Smooth muscle cell of the pulmonary artery (primary cell): ENCODE results near the gene PCDHGA4. TPM values are rescaled to one million over a fixed set of nuclear protein-coding genes. Genes with fewer than 3 reads are reported as not detected.

Source experiments
- total RNA-seq: library from RNA; depleted of rRNA; stranded (reverse); fragments of >200 nt; gene quantifications from 2 replicates; pipeline ENCODE4 v1.2.3, GENCODE V29; 2014

PCDHGA4 gene
- 11.6 and 16.9 TPM in 2 replicates for total RNA-seq

DNA sequence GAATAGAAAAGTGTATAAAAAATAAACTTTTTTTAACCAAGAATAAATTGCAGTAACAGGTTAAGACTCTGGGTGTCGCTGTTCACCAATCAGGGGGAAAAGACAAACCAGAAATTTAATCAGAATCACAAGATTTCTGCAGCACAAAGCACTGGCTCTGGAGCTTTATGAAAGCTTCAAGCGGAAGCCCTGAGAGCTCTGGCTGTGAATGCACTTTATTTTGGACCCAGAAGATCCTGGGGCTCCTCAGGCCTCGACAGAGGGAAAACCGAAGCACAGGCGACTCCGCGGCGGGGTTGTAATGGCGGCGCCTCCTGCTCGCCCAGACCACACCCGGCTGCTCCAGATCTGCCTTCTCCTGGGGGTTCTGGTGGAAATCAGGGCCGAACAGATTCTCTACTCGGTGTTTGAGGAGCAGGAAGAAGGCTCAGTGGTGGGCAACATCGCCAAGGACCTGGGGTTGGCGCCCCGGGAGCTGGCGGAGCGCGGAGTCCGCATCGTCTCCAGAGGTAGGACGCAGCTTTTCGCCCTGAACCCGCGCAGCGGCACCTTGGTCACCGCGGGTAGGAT, at the start of gene PCDHGA4:
TSS of gene PCDHGA4 (plus strand) at position 122 of the 570 bp plus-strand sequence. CDS start at position 209, 87 bp downstream.

DNA sequence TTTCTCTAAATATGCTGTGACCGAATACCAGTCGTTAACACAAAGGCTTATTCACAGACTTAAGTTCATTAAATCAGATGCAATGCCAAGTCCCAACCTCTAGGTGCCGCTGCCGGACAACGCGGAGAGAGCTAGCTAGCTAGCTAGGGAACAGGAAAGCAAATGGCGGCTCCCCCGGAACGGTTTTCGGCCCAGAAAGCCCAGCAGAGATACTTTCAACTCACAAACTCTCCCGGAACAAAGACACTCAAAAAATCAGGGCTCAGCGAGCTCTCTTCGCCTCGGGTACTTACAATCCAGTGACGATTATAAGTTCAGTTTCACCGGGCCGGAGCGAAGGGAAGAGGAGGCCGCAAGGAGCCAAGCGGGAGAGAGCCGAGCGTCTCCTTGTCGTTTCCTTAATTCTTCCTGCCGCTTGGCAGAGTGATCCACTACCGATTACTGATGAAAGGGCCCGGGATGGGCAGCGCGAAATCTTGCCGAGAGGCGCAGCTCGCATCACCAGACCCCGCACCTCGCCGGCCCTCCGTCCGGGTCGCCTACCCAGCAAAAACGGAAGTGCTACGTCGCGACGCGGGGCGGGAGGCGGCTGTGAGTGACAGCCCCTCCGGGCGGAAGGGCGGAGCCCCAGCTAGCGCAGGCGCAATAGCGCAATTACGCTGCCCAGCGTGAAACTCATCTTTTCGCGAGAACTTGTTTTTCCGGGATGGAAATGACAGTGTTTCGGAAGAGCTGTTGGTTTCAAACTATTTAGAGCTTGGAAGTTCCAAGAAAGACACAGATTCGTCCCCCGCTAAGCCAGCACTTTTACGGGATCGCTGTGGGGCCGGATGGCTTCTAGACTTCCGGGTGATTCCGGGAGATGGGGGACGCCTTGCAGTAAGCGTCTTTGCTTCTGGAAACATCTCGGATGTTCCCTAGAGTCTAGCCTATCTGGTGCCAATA, 34.3 kb upstream of the PCDHGA4 start, which contains the start of gene TAF7:
TSS of gene TAF7 (minus strand) at position 560 of the 945 bp plus-strand sequence. CDS start 740 bp downstream, outside the sequence.

DNA sequence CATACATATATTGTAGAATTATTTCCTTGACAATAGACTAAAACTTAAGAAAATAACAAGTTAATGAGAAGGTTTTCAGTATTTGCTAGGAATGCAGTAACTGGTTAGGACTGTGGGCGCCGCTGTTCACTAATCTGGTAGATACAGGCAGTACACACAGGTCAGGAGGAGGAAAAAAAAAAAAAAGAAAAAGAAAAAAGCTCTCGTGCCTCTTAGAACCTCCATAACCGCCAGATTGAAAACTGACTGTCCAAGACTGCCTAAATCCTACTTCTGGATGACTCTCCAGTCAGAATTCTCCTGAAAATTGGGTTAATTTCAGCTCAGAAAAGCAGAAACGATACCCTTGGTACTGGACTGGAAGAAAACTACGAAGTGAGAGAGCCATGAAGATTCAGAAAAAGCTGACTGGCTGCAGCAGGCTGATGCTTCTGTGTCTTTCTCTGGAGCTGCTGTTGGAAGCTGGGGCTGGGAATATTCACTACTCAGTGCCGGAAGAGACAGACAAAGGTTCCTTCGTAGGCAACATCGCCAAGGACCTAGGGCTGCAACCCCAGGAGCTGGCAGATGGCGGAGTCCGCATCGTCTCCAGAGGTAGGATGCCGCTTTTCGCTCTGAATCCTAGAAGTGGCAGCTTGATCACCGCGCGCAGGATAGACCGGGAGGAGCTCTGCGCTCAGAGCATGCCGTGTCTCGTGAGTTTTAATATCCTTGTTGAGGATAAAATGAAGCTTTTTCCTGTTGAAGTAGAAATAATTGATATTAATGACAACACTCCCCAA, 24.3 kb upstream of the PCDHGA4 start, which contains the start of gene PCDHGA1:
TSS of gene PCDHGA1 (plus strand) at position 216 of the 782 bp plus-strand sequence.

DNA sequence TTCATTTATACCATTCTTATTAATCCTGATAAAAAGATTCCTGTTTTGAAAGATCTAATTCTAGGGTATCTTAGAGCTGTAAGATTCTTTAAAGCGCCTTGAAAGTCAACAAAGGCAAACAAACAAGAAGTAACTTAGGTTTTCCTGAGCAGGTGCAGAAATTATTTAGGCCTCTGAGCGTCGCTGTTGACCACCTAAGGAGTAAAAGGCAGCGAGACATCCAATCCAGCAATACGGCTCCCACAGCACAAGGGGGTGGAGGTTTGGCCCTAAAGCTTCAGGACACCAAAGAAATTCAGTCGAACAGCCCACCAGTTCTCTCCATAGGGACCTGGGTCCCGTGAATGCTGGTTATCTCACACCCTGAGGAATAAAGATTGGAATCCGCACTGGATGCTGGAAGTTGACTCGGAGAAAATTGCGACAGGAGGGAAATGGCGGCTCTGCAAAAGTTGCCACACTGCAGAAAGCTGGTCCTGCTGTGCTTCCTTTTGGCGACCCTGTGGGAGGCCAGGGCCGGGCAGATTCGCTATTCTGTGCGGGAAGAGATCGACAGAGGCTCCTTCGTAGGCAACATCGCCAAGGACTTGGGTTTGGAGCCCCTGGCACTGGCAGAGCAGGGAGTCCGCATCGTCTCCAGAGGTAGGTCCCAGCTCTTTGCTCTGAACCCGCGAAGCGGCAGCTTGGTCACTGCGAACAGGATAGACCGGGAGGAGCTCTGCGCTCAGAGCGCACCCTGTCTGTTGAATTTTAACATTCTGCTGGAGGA, 16.1 kb upstream of the PCDHGA4 start, which contains the start of gene PCDHGA2:
TSS of gene PCDHGA2 (plus strand) at position 223 of the 769 bp plus-strand sequence.

DNA sequence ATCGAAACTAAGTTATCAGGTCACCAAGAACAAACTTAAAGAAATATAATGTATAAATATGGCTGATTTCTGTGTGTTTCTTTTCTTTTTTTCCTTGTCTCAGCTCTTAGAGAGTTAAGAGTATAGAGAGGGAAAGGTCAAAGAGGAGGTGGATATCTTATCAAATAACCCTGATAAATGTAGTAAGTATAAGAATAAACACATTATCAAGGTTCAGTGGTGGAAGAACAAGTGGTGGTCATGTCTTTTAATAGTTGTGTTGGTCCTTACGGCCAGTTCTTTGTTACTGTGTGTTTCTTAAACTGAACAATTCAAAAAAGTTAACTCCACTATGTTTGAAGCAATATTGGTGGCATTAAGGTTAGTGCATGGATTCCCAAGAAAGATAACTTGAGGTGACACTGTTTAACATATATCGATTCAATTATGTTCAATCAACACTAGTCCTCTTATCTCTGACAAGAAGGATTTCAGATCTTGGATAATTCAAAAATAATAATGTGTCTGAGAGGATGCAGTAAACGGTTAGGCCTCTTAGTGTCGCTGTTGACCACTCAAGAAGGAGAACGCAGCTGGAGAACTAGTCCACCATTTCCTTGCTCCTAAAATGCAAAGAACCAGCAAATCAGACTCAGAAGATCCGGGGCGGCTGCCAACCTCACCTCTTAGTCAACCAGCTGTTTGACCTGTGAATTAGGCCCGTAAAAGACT, 11.4 kb upstream of the PCDHGA4 start, which contains the start of gene PCDHGA3:
TSS of gene PCDHGA3 (plus strand) at position 588 of the 711 bp plus-strand sequence. CDS start 205 bp downstream, outside the sequence.

DNA sequence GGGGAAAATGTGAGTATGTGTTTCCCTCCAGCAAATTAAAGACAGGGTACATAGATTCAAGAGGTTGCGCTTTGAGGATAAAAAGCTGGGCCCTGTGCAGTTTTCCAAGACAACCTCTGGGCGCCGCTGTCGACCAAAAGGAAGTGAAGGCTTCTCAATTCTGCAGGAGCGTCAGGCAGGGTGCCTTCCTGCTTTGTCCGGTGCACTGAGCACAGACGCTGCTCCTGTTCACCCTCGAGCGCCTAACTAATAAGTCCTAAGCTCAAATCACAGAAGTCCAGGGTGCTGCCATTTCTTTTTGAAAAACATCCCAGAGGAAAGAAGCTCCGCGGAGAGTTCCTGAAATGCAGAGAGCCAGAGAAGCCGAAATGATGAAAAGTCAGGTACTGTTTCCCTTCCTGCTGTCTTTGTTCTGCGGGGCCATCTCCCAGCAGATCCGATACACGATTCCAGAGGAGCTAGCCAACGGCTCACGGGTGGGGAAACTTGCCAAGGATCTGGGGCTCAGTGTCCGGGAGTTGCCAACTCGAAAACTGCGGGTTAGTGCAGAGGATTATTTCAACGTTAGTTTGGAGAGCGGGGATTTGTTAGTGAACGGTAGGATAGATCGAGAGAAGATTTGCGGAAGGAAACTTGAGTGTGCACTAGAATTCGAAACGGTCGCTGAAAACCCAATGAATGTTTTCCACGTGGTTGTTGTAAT, 4.8 kb upstream of the PCDHGA4 start, which contains the start of gene PCDHGB1:
TSS of gene PCDHGB1 (plus strand) at position 183 of the 703 bp plus-strand sequence. CDS start at position 345, 162 bp downstream.

DNA sequence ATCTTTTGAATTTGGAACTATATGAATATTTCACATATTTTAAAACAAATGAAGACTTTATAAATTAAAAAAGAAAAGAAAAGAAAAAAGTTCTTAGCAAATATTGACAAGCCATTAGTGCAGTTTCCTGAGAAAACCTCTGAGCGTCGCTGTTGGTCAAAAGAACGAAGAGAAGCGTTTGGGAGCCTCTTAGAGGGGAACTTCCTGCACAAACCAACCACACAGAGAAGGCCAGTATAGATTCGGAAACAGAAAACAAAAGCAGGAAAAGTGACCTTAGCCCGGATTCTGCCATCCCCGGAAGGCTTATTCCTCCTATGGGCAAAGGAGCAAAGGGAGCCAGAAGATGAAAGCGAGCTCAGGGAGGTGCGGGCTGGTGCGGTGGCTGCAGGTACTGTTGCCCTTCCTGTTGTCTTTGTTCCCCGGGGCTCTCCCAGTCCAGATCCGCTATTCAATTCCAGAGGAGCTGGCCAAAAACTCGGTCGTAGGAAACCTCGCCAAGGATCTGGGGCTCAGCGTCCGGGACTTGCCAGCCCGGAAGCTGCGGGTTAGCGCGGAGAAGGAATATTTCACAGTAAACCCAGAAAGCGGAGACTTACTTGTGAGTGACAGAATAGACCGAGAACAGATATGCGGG, 5.1 kb downstream of the PCDHGA4 start, which contains the start of gene PCDHGB2:
TSS of gene PCDHGB2 (plus strand) at position 205 of the 637 bp plus-strand sequence. CDS start at position 347, 142 bp downstream.

DNA sequence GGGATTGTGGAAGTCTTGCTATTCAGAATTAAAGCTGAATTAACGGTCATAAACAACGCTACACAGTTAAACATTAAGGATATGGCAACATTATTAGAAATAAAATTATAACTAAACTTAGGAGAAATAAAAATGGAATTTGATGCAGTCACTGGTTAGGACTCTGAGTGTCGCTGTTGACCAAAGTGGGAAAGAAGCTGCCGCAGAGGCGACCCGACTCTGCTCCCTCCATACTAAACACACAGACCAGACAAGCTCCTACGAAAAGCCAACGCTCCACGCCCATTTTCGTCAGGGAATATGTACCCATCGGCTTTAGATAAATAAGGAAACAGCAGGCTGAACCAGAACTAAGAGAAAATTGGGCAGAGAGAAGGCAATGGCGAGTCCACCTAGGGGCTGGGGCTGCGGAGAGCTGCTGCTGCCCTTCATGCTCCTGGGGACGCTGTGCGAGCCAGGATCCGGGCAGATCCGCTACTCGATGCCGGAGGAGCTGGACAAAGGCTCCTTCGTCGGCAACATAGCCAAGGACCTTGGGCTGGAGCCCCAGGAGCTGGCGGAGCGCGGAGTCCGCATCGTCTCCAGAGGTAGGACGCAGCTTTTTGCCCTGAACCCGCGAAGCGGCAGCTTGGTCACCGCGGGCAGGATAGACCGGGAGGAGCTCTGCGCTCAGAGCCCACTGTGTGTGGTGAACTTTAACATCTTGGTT, 9.3 kb downstream of the PCDHGA4 start, which contains the start of gene PCDHGA5:
TSS of gene PCDHGA5 (plus strand) at position 211 of the 709 bp plus-strand sequence. CDS start at position 380, 169 bp downstream.

DNA sequence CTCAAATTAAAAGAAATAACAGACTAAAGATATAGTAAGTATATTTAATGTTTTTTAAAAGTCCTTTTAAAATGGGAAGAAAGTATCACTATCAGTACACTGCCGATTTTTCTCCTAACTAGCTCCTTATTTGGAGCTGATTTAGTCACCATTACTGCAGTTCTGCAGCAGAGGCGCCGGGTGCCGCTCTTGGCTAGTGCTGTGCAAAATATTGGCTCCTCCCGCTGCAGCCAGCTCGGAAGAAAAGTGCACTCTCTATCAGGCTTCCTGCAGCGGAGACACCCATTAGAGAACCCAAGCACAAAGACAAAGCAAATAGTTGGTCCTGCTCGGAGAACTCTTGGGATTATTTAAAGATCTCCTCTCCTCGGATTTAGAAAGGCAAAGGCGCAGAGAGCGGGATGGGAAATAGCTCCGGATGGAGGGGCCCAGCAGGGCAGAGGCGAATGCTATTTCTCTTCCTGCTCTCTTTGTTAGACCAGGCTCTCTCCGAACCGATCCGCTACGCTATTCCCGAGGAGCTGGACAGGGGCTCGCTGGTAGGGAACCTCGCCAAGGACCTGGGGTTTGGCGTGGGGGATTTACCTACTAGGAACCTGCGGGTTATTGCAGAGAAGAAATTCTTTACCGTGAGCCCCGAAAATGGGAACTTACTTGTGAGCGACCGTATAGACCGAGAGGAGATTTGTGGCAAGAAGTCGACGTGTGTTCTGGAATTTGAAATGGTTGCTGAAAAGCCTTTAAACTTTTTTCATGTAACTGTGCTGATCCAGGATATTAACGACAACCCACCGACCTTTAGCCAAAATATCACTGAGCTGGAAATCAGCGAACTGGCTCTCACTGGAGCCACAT, 15.4 kb downstream of the PCDHGA4 start, which contains the start of gene PCDHGB3:
TSS of gene PCDHGB3 (plus strand) at position 249 of the 855 bp plus-strand sequence. CDS start at position 402, 153 bp downstream.

DNA sequence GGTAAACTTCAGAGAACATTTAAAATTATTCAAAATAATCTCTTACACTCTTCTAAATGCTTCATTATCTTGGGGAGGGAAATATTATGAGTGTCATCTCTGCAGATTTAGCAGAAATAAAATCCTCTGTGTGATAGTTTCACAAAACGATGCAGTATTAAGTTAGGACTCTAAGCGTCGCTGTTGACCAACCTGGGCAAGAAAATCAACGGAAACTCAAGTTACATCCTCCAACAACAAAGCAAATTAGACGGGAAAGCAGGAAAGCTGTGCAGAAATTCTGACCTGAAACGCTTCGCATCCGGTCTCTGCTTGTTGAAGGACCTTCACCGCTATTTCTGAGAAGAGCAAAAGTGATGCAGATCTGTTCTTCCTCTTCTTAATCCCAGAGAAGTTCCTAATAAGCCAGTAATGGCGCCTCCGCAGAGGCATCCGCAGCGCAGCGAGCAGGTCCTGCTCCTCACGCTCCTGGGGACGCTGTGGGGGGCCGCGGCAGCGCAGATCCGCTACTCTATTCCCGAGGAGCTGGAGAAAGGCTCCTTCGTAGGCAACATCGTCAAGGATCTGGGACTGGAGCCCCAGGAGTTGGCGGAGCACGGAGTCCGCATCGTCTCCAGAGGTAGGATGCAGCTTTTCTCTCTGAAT, 19.0 kb downstream of the PCDHGA4 start, which contains the start of gene PCDHGA6:
TSS of gene PCDHGA6 (plus strand) at position 219 of the 645 bp plus-strand sequence. CDS start at position 412, 193 bp downstream.

DNA sequence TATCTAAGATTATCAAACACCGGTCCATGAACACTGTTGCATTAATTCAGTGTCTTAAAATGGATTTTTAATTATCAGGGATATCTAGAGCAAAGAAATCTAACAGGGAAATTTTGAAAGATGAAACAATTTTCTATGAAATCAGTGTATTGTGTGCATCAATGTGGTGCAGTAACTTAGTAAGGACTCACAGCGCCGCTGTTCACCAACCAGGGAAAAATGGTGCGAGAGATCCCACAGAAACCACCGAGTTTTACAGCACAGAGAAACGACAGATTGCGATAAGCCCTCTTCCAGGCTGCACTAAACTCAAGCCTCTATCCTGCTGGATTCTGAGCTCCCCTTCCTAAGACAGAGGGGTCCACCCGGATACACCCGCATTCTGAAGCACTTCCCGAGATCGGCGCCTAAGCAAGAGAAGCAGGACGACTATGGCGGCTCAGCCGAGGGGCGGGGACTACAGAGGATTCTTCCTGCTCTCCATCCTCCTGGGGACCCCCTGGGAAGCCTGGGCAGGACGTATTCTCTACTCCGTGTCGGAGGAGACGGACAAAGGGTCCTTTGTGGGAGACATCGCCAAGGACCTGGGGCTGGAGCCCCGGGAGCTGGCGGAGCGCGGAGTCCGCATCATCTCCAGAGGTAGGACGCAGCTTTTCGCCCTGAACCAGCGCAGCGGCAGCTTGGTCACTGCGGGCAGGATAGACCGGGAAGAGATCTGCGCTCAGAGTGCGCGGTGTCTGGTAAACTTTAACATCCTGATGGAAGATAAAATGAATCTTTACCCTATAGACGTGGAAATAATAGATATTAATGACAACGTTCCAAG, 27.9 kb downstream of the PCDHGA4 start, which contains the start of gene PCDHGA7:
TSS of gene PCDHGA7 (plus strand) at position 274 of the 826 bp plus-strand sequence. CDS start at position 432, 158 bp downstream.

DNA sequence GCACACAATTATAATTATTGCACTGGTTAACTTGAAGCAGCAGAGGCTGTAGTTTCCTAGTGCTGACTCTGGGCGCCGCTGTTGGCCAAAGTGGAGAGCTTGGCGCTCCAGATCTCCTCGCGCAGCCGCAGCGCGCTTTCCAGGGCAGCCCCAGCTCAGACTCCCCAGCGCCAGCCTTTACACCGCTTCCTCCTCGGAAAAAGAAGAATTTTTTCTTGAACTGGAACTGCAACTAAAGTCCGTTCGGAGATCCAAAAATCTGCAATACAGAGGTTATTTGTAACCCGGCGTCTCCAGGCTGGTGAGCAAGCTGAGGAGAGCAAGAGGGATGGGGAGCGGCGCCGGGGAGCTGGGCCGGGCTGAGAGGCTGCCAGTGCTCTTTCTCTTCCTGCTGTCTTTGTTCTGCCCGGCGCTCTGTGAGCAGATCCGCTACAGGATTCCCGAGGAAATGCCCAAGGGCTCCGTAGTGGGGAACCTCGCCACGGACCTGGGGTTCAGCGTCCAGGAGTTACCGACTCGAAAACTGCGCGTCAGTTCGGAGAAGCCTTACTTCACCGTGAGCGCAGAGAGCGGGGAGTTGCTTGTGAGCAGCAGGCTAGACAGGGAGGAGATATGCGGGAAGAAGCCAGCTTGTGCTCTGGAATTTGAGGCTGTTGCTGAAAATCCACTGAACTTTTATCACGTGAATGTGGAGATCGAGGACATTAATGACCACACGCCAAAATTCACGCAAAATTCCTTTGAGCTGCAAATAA, 32.9 kb downstream of the PCDHGA4 start, which contains the start of gene PCDHGB4:
TSS of gene PCDHGB4 (plus strand) at position 142 of the 755 bp plus-strand sequence. CDS start at position 329, 187 bp downstream.

DNA sequence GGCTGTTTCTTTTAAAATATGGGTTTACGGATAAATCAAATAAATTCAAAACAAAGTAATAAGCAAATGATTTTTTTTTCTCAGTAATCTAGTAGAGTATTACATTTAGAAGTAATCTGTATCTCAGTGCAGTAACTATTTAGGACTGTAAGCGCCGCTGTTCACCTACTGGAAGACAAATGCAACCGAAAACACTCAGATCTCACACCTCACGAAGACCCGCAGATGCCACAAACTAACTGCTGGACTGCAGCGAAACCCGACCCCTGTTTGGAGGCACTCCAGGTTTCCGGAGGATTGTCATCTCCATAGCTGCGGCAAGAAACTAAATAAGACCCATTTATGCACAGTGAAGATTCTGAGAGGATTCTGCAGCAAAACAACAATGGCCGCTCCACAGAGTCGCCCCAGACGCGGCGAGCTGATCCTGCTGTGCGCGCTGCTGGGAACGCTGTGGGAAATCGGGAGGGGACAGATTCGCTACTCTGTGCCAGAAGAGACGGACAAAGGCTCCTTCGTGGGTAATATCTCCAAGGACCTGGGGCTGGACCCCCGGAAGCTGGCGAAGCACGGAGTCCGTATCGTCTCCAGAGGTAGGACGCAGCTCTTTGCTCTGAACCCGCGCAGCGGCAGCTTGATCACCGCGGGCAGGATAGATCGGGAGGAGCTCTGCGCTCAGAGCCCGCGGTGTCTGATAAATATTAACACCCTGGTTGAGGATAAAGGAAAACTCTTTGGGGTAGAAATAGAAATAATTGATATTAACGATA, 37.8 kb downstream of the PCDHGA4 start, which contains the start of gene PCDHGA8:
TSS of gene PCDHGA8 (plus strand) at position 205 of the 770 bp plus-strand sequence. CDS start at position 386, 181 bp downstream.

